Nephron (organoid): Measurements from ENCODE around the gene TPPP3.
A peak's percentile ranks its signal among the peaks of the same experiment; 100 is the strongest.

Experiments
- H3K27ac Mint-ChIP-seq, 3 experiments: 2 replicates each; pipeline ENCODE4 v1.8.0; 2020; ENCODE audit warnings: mixed read lengths in 3 of 3, mild to moderate bottlenecking in 2 of 3, moderate library complexity in 1 of 3
- H3K27me3 Mint-ChIP-seq: 2 replicates; pipeline ENCODE4 v1.8.0; 2021; ENCODE audit warnings: low read depth, mild to moderate bottlenecking, moderate library complexity, mixed read lengths
- H3K36me3 Mint-ChIP-seq: 2 replicates; pipeline ENCODE4 v1.8.0; 2020; ENCODE audit warnings: low read depth, mixed read lengths
- H3K4me1 Mint-ChIP-seq: 2 replicates; pipeline ENCODE4 v1.8.0; 2020; ENCODE audit warnings: mixed read lengths
- H3K4me3 Mint-ChIP-seq, 3 experiments: 2 replicates each; pipeline ENCODE4 v1.8.0; 2020; ENCODE audit warnings: mild to moderate bottlenecking in 3 of 3, mixed read lengths in 3 of 3, moderate library complexity in 2 of 3
- H3K9me3 Mint-ChIP-seq: 2 replicates; pipeline ENCODE4 v1.8.0; 2020; ENCODE audit warnings: mixed read lengths
- CTCF ChIP-seq, 3 experiments: fragments of 200-600 bp; sonication (generic); IDR thresholded peaks; one replicate each; pipeline ENCODE4 v1.5.0; 2021; ENCODE audit warnings: antibody characterized with exemption in 3 of 3; ENCODE audit not compliant: unreplicated experiment in 3 of 3

Gene TPPP3

GRCh38 chr16:67429053-67429798 is 35.9 kb upstream of the TPPP3 start:
- H3K9me3 Mint-ChIP-seq: no peaks in the 10 kb centered on the region
- H3K36me3 Mint-ChIP-seq: no peaks in the 10 kb centered on the region
- H3K27me3 Mint-ChIP-seq: peaks cover 51% of the 10 kb centered on the region
- peak overlapping the region; percentile 61 to 71 (median 66) for H3K4me3 Mint-ChIP-seq
- no peak for TF ChIP-seq CTCF (IDR thresholded peaks at IDR 0.05; ENCODE audit: unreplicated experiment in 3 of 3)
- peaks cover 42% of the 10 kb centered on the region for H3K4me1 Mint-ChIP-seq
- peak overlapping the region in 2 of 3 experiments; percentile 9 to 62 for H3K27ac Mint-ChIP-seq

- Mint-ChIP-seq H3K4me3 (peak overlapping the region; percentile 38 to 56 (median 49)), H3K4me1 (peaks cover 45% of the 10 kb centered on the region), H3K9me3 (no peaks in the 10 kb centered on the region), H3K27ac (peak overlapping the region in 1 of 3 experiments; percentile 9), H3K36me3 (no peaks in the 10 kb centered on the region), H3K27me3 (peaks cover 51% of the 10 kb centered on the region)
- peak; percentile 83 to 85 (median 85) for TF ChIP-seq CTCF (IDR thresholded peaks at IDR 0.05; ENCODE audit: unreplicated experiment in 3 of 3)
Observed at GRCh38 chr16:67428146-67428731, 34.9 kb upstream of the TPPP3 start.

GRCh38 chr16:67426950-67427349 is 33.7 kb upstream of the TPPP3 start:
- no peak for TF ChIP-seq CTCF (IDR thresholded peaks at IDR 0.05; ENCODE audit: unreplicated experiment in 3 of 3)
- Mint-ChIP-seq H3K9me3 (no peaks in the 10 kb centered on the region), H3K27ac (peak overlapping the region in 1 of 3 experiments; percentile 12), H3K36me3 (no peaks in the 10 kb centered on the region), H3K4me1 (peaks cover 44% of the 10 kb centered on the region), H3K27me3 (peaks cover 46% of the 10 kb centered on the region), H3K4me3 (peak overlapping the region in 2 of 3 experiments; percentile 7 to 29)

GRCh38 chr16:67426022-67426421 is 32.7 kb upstream of the TPPP3 start:
- Mint-ChIP-seq H3K36me3 (no peaks in the 10 kb centered on the region), H3K4me3 (no peak overlapping the region), H3K27me3 (peaks cover 46% of the 10 kb centered on the region), H3K9me3 (no peaks in the 10 kb centered on the region), H3K27ac (peak overlapping the region in 1 of 3 experiments; percentile 80), H3K4me1 (peaks cover 44% of the 10 kb centered on the region)
- TF ChIP-seq CTCF (IDR thresholded peaks at IDR 0.05; ENCODE audit: unreplicated experiment in 3 of 3): no peak

GRCh38 chr16:67425580-67425979 is 32.3 kb upstream of the TPPP3 start:
- TF ChIP-seq CTCF (IDR thresholded peaks at IDR 0.05; ENCODE audit: unreplicated experiment in 3 of 3): no peak
- H3K4me1 Mint-ChIP-seq: peaks cover 44% of the 10 kb centered on the region
- H3K36me3 Mint-ChIP-seq: no peaks in the 10 kb centered on the region
- H3K27ac Mint-ChIP-seq: peak overlapping the region; percentile 69 to 84 (median 80)
- H3K9me3 Mint-ChIP-seq: no peaks in the 10 kb centered on the region
- H3K27me3 Mint-ChIP-seq: peaks cover 46% of the 10 kb centered on the region
- H3K4me3 Mint-ChIP-seq: peak overlapping the region in 1 of 3 experiments; percentile 36
